HepG2 (cell line): ENCODE measurements around the gene SEC16A. TPM values are rescaled to one million over a fixed set of nuclear protein-coding genes. Genes with fewer than 3 reads are reported as not detected.

Experiments
- AGO2 ChIP-seq: fragments of 200-400 bp; formaldehyde crosslinking; optimal IDR thresholded peaks from 2 replicates; pipeline ENCODE3; 2017; ENCODE audit warnings: mild to moderate bottlenecking, low read depth, low read length, moderate library complexity
- ATRX ChIP-seq: sonication (generic); formaldehyde crosslinking; IDR thresholded peaks from 2 replicates; pipeline ENCODE4 v1.4.0; 2020; ENCODE audit warnings: missing genetic modification reagents, borderline replicate concordance
- BRCA1 ChIP-seq: sonication (generic); formaldehyde crosslinking; IDR thresholded peaks from 2 replicates; pipeline ENCODE4 v1.4.0; 2020; ENCODE audit warnings: missing genetic modification reagents
- DDIT3 ChIP-seq: sonication (generic); formaldehyde crosslinking; IDR thresholded peaks from 2 replicates; pipeline ENCODE4 v1.4.0; 2020; ENCODE audit warnings: mild to moderate bottlenecking, missing genetic modification reagents
- FOXP1 ChIP-seq, 2 experiments: fragments of 450-650 bp in 1 of 2; IDR thresholded peaks; 2 replicates each; pipeline ENCODE4 v1.6.1; 2017 to 2018; ENCODE audit warnings: antibody characterized with exemption in 1 of 2
- KDM5B ChIP-seq: sonication (generic); formaldehyde crosslinking; IDR thresholded peaks from 2 replicates; pipeline ENCODE4 v1.4.0; 2020; ENCODE audit warnings: missing genetic modification reagents, mild to moderate bottlenecking, borderline replicate concordance
- KLF11 ChIP-seq: IDR thresholded peaks from 2 replicates; pipeline ENCODE4 v1.6.1; 2016; ENCODE audit warnings: missing compliant biosample characterization
- KLF12 ChIP-seq: sonication (generic); formaldehyde crosslinking; IDR thresholded peaks from 2 replicates; pipeline ENCODE4 v1.4.0; 2020; ENCODE audit warnings: missing genetic modification reagents, borderline replicate concordance
- MLLT10 ChIP-seq: sonication (generic); formaldehyde crosslinking; IDR thresholded peaks from 2 replicates; pipeline ENCODE4 v1.4.0; 2020; ENCODE audit warnings: missing genetic modification reagents
- POGZ ChIP-seq: sonication (generic); formaldehyde crosslinking; IDR thresholded peaks from 2 replicates; pipeline ENCODE4 v1.4.0; 2020; ENCODE audit warnings: mild to moderate bottlenecking, missing genetic modification reagents
- SMAD1 ChIP-seq: sonication (generic); formaldehyde crosslinking; IDR thresholded peaks from 2 replicates; pipeline ENCODE4 v1.4.0; 2020; ENCODE audit warnings: missing genetic modification reagents, low read depth, mild to moderate bottlenecking, borderline replicate concordance
- SP1 ChIP-seq, 2 experiments: fragments of 450-650 bp in 1 of 2; sonication (generic) in 1 of 2; formaldehyde crosslinking in 1 of 2; IDR thresholded peaks; 2 replicates each; pipeline versions ENCODE4 v1.4.0 to v1.6.1; 2016 to 2020; ENCODE audit warnings: missing genetic modification reagents in 1 of 2
- TOE1 ChIP-seq: sonication (generic); formaldehyde crosslinking; IDR thresholded peaks from 2 replicates; pipeline ENCODE4 v1.4.0; 2020; ENCODE audit warnings: mild to moderate bottlenecking, missing genetic modification reagents
- ZFP36L2 ChIP-seq: sonication (generic); formaldehyde crosslinking; IDR thresholded peaks from 2 replicates; pipeline ENCODE4 v1.4.0; 2020; ENCODE audit warnings: missing genetic modification reagents
- ZNF124 ChIP-seq: sonication (generic); formaldehyde crosslinking; IDR thresholded peaks from 2 replicates; pipeline ENCODE4 v1.4.0; 2020; ENCODE audit warnings: missing genetic modification reagents
- ZNF205 ChIP-seq: IDR thresholded peaks from 2 replicates; pipeline ENCODE4 v1.6.1; 2018; ENCODE audit warnings: missing biosample characterization, missing genetic modification reagents
- ZNF256 ChIP-seq: sonication (generic); formaldehyde crosslinking; conservative IDR thresholded peaks from 2 replicates; pipeline ENCODE4 v1.4.0; 2020; ENCODE audit warnings: missing genetic modification reagents
- ZNF274 ChIP-seq: sonication (generic); formaldehyde crosslinking; IDR thresholded peaks from 2 replicates; pipeline ENCODE4 v1.5.1; 2020; ENCODE audit warnings: mild to moderate bottlenecking, missing genetic modification reagents
- ZNF460 ChIP-seq: sonication (generic); formaldehyde crosslinking; IDR thresholded peaks from 2 replicates; pipeline ENCODE4 v1.5.1; 2020; ENCODE audit warnings: missing genetic modification reagents, mild to moderate bottlenecking, borderline replicate concordance
- ZNF501 ChIP-seq: sonication (generic); formaldehyde crosslinking; IDR thresholded peaks from 2 replicates; pipeline ENCODE4 v1.5.1; 2020; ENCODE audit warnings: mild to moderate bottlenecking, moderate library complexity, missing genetic modification reagents
- ZNF619 ChIP-seq: sonication (generic); formaldehyde crosslinking; IDR thresholded peaks from 2 replicates; pipeline ENCODE4 v1.4.0; 2020; ENCODE audit warnings: mild to moderate bottlenecking, missing genetic modification reagents
- ZNF713 ChIP-seq: sonication (generic); formaldehyde crosslinking; IDR thresholded peaks from 2 replicates; pipeline ENCODE4 v1.4.0; 2020; ENCODE audit warnings: mild to moderate bottlenecking, missing genetic modification reagents
- ZNF780A ChIP-seq: sonication (generic); formaldehyde crosslinking; IDR thresholded peaks from 2 replicates; pipeline ENCODE4 v1.8.0; 2022; ENCODE audit warnings: mild to moderate bottlenecking, missing genetic modification reagents, moderate library complexity
- ZNF781 ChIP-seq: sonication (generic); formaldehyde crosslinking; IDR thresholded peaks from 2 replicates; pipeline ENCODE4 v1.5.1; 2020; ENCODE audit warnings: borderline replicate concordance, mild to moderate bottlenecking, missing genetic modification reagents; ENCODE audit errors: not compliant biosample characterization
- ZNF788 ChIP-seq: sonication (generic); formaldehyde crosslinking; IDR thresholded peaks from 2 replicates; pipeline ENCODE4 v1.5.0; 2020; ENCODE audit warnings: mild to moderate bottlenecking, missing genetic modification reagents, borderline replicate concordance
- polyA plus RNA-seq, 8 experiments: library from polyadenylated mRNA; depleted of rRNA in 3 of 8; stranded (reverse) in 7 of 8; unstranded in 1 of 8; fragments of >200 nt; fragmentation: Illumina TruSeq in 4 of 8; extraction: Trizol in 4 of 8; gene quantifications; 2 replicates each; pipeline versions ENCODE4 v1.2.1 to v1.2.3, GENCODE V29; 2011 to 2016; ENCODE audit warnings: low read depth in 4 of 8, missing spikeins in 1 of 8, mixed read lengths in 1 of 8; ENCODE audit not compliant: insufficient read depth in 1 of 8
- total RNA-seq, 5 experiments: library from RNA; depleted of rRNA; stranded (reverse); fragments of >200 nt; fragmentation: Illumina TruSeq; extraction: Trizol; gene quantifications; 2 replicates each; pipeline ENCODE4 v1.2.3, GENCODE V29; 2016; ENCODE audit warnings: low read depth in 1 of 5
- TF ChIP-seq, protein P1 (sequence below): IDR thresholded peaks from 2 replicates; pipeline ENCODE4 v1.6.1; 2016; ENCODE audit warnings: low read depth, missing genetic modification reagents, missing compliant biosample characterization

The SEC16A gene
- total and polyA plus RNA-seq, 2 of the 13 experiments (the other 11 are each of a cell fraction or from before 2014, with no cell fraction given) = 15.9 to 18.9 TPM

- TF ChIP-seq ZFP36L2 (CRISPR knock-in tag) = no peak
- TF ChIP-seq KLF12 (CRISPR knock-in tag) = no peak
- TF ChIP-seq ZNF780A (CRISPR knock-in tag) = no peak
- no peak for TF ChIP-seq POGZ (CRISPR knock-in tag)
- no peak for TF ChIP-seq ZNF124 (CRISPR knock-in tag)
- no peak for TF ChIP-seq ZNF501
- TF ChIP-seq SP1 (IDR thresholded peaks at IDR 0.05) = no peak
- TF ChIP-seq SP1 (CRISPR knock-in tag; IDR thresholded peaks at IDR 0.05) = no peak
- no peak for TF ChIP-seq ZNF713 (CRISPR knock-in tag)
- no peak for TF ChIP-seq DDIT3
- TF ChIP-seq KDM5B = no peak
- no peak for TF ChIP-seq FOXP1 (IDR thresholded peaks at IDR 0.05)
- no peak for TF ChIP-seq FOXP1 (CRISPR knock-in tag; IDR thresholded peaks at IDR 0.05)
- no peak for TF ChIP-seq KLF11 (CRISPR knock-in tag)
- no peak for TF ChIP-seq BRCA1 (CRISPR knock-in tag)
- no peak for TF ChIP-seq MLLT10
- no peak for TF ChIP-seq ZNF460 (CRISPR knock-in tag)
- no peak for TF ChIP-seq ZNF619 (CRISPR knock-in tag)
- no peak for TF ChIP-seq TOE1 (CRISPR knock-in tag)
- 0 out of 2 replicates have a peak, but pooled peaks have one; percentile 43 for TF ChIP-seq ZNF788 (CRISPR knock-in tag)
- TF ChIP-seq ATRX = no peak
- TF ChIP-seq ZNF205 (CRISPR knock-in tag) = no peak
- no peak for TF ChIP-seq ZNF781
- TF ChIP-seq ZNF274 (CRISPR knock-in tag) = 0 out of 2 replicates have a peak, but pooled peaks have one; percentile 27
- no peak for TF ChIP-seq SMAD1 (CRISPR knock-in tag)
- TF ChIP-seq AGO2 = peak; percentile 22
- TF ChIP-seq, protein P1, sequence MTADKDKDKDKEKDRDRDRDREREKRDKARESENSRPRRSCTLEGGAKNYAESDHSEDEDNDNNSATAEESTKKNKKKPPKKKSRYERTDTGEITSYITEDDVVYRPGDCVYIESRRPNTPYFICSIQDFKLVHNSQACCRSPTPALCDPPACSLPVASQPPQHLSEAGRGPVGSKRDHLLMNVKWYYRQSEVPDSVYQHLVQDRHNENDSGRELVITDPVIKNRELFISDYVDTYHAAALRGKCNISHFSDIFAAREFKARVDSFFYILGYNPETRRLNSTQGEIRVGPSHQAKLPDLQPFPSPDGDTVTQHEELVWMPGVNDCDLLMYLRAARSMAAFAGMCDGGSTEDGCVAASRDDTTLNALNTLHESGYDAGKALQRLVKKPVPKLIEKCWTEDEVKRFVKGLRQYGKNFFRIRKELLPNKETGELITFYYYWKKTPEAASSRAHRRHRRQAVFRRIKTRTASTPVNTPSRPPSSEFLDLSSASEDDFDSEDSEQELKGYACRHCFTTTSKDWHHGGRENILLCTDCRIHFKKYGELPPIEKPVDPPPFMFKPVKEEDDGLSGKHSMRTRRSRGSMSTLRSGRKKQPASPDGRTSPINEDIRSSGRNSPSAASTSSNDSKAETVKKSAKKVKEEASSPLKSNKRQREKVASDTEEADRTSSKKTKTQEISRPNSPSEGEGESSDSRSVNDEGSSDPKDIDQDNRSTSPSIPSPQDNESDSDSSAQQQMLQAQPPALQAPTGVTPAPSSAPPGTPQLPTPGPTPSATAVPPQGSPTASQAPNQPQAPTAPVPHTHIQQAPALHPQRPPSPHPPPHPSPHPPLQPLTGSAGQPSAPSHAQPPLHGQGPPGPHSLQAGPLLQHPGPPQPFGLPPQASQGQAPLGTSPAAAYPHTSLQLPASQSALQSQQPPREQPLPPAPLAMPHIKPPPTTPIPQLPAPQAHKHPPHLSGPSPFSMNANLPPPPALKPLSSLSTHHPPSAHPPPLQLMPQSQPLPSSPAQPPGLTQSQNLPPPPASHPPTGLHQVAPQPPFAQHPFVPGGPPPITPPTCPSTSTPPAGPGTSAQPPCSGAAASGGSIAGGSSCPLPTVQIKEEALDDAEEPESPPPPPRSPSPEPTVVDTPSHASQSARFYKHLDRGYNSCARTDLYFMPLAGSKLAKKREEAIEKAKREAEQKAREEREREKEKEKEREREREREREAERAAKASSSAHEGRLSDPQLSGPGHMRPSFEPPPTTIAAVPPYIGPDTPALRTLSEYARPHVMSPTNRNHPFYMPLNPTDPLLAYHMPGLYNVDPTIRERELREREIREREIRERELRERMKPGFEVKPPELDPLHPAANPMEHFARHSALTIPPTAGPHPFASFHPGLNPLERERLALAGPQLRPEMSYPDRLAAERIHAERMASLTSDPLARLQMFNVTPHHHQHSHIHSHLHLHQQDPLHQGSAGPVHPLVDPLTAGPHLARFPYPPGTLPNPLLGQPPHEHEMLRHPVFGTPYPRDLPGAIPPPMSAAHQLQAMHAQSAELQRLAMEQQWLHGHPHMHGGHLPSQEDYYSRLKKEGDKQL (CRISPR knock-in tag) = no peak
- no peak; the same call in 1 of the 2 replicates for TF ChIP-seq ZNF256 (CRISPR knock-in tag)
These were observed 1.6 kb upstream of the SEC16A start (continued) for GRCh38 chr9:136484153-136485048.
